Amniotic epithelial cell (primary cell): Measurements from ENCODE around the gene CYTIP.

Experiments
- DNase-seq: peaks from one replicate; pipeline ENCODE4 v3.0.0-alpha.2; 2010; ENCODE audit warnings: low read depth

Gene CYTIP

GRCh38 chr2:157463002-157463401 lies 19.1 kb upstream of the CYTIP start:
- DNase-seq = no peak

- DNase-seq = no peak
These were observed 17.0 kb upstream of the CYTIP start for GRCh38 chr2:157460897-157461296.

- no peak for DNase-seq
These were observed 16.5 kb upstream of the CYTIP start for GRCh38 chr2:157460384-157460837.

GRCh38 chr2:157459486-157459885 lies 15.6 kb upstream of the CYTIP start:
- DNase-seq = no peak

- DNase-seq = no peak
These were observed 3.9 kb upstream of the CYTIP start for GRCh38 chr2:157447741-157448140.

GRCh38 chr2:157447031-157447430 lies 3.1 kb upstream of the CYTIP start:
- DNase-seq = no peak

- DNase-seq = no peak
These were observed 752 bp upstream of the CYTIP start for GRCh38 chr2:157444641-157445040.

- no peak for DNase-seq
These were observed 799 bp downstream of the CYTIP start for GRCh38 chr2:157443090-157443489.

- no peak for DNase-seq
These were observed 1.3 kb downstream of the CYTIP start for GRCh38 chr2:157442636-157443035.

GRCh38 chr2:157442191-157442590 lies 1.7 kb downstream of the CYTIP start:
- no peak for DNase-seq

GRCh38 chr2:157441072-157441454 lies 2.8 kb downstream of the CYTIP start:
- DNase-seq = no peak

GRCh38 chr2:157440404-157441071 lies 3.4 kb downstream of the CYTIP start:
- DNase-seq = no peak

GRCh38 chr2:157439824-157440186 lies 4.1 kb downstream of the CYTIP start:
- DNase-seq = no peak

- no peak for DNase-seq
These were observed 4.7 kb downstream of the CYTIP start for GRCh38 chr2:157438863-157439823.

GRCh38 chr2:157433394-157433793 lies 10.5 kb downstream of the CYTIP start:
- DNase-seq = no peak

GRCh38 chr2:157432475-157433106 lies 11.3 kb downstream of the CYTIP start:
- DNase-seq = no peak

- DNase-seq = no peak
These were observed 12.7 kb downstream of the CYTIP start for GRCh38 chr2:157431176-157431575.

- no peak for DNase-seq
These were observed 15.3 kb downstream of the CYTIP start for GRCh38 chr2:157428500-157429175.

GRCh38 chr2:157427922-157428303 lies 16.0 kb downstream of the CYTIP start:
- DNase-seq = no peak

GRCh38 chr2:157427003-157427921 lies 16.6 kb downstream of the CYTIP start:
- no peak for DNase-seq

GRCh38 chr2:157426477-157426994 lies 17.4 kb downstream of the CYTIP start:
- no peak for DNase-seq
